ENCODE results near the gene EPHA5. TPM values are rescaled to one million over a fixed set of nuclear protein-coding genes. Genes with fewer than 3 reads are reported as not detected.

Gene EPHA5
- total RNA-seq, 1 experiment from 2014 or later: not detected

GRCh38 chr4:65336465-65336864, 333.8 kb downstream of the EPHA5 start:
- Histone ChIP-seq H3K4me1 (ENCODE audit: insufficient read depth, low read length) (no peaks in the 10 kb centered on the region), H3K18ac (ENCODE audit: insufficient read length, low read depth, low read length) (no peak overlapping the region), H3K27me3 (ENCODE audit: insufficient read depth, low read length) (no peaks in the 10 kb centered on the region), H2BK20ac (ENCODE audit: low read depth, low read length, poor library complexity, severe bottlenecking) (no peak overlapping the region), H3K4me2 (ENCODE audit: insufficient read depth, insufficient read length, low read length) (no peak overlapping the region), H3K9me3 (ENCODE audit: control insufficient read depth, low read depth, low read length) (no peaks in the 10 kb centered on the region), H3K23ac (ENCODE audit: insufficient read length, low read depth, low read length) (no peak overlapping the region), H4K91ac (ENCODE audit: insufficient read length, low read depth, low read length) (no peak overlapping the region), H3T11ph (ENCODE audit: low read length) (no peak overlapping the region), H3K14ac (ENCODE audit: insufficient read depth, low read length) (no peak overlapping the region), H4K8ac (replicated peaks; ENCODE audit: insufficient read length, low read depth, low read length) (no peak overlapping the region), H3K9ac (ENCODE audit: extremely low read depth, insufficient read length, low read length) (no peak overlapping the region), H3K27ac (ENCODE audit: insufficient read length, low read depth, low read length) (no peak overlapping the region), H2BK15ac (ENCODE audit: low read depth, low read length) (no peak overlapping the region), H2AFZ (ENCODE audit: low read length) (no peak overlapping the region), H3K56ac (ENCODE audit: insufficient read length, low read depth, low read length) (no peak overlapping the region), H3K79me1 (ENCODE audit: insufficient read depth, low read depth, low read length, poor library complexity, severe bottlenecking) (no peaks in the 10 kb centered on the region), H3K23me2 (ENCODE audit: insufficient read length, low read depth, low read length, poor library complexity, severe bottlenecking) (no peaks in the 10 kb centered on the region), H4K5ac (ENCODE audit: insufficient read length, low read depth, low read length) (no peak overlapping the region), H2AK5ac (ENCODE audit: insufficient read length, low read length) (no peak overlapping the region), H2BK120ac (ENCODE audit: low read depth, low read length, poor library complexity, severe bottlenecking) (no peak overlapping the region), H4K20me1 (ENCODE audit: control insufficient read depth, insufficient read depth, insufficient read length) (no peaks in the 10 kb centered on the region), H3K79me2 (ENCODE audit: insufficient read depth, low read length) (no peaks in the 10 kb centered on the region), H2BK12ac (ENCODE audit: insufficient read length, low read depth, low read length) (no peak overlapping the region), H3K4ac (ENCODE audit: low read depth, low read length) (no peak overlapping the region), H2BK5ac (ENCODE audit: insufficient read length, low read length) (no peak overlapping the region)
- Mint-ChIP-seq H3K9me3 (no peaks in the 10 kb centered on the region), H3K4me1 (no peaks in the 10 kb centered on the region), H3K36me3 (ENCODE audit: insufficient read depth in 1 of 3, low read depth in 3 of 3) (no peaks in the 10 kb centered on the region), H3K27me3 (ENCODE audit: low read depth) (no peaks in the 10 kb centered on the region), H3K27ac (no peak overlapping the region), H3K4me3 (no peak overlapping the region)
- no peak for DNase-seq
- TF ChIP-seq CTCF (conservative IDR thresholded peaks at IDR 0.05): no peak
- WGBS (ENCODE audit: extremely low coverage, insufficient read length, low lambda C conversion rate): no CpG with 5 or more reads among the region's 1 CpG
